Spleen (tissue), 11 donors: ENCODE measurements around the gene AFF1. TPM values are rescaled to one million over a fixed set of nuclear protein-coding genes. Genes with fewer than 3 reads are reported as not detected.

ENCODE experiments used
- DNase-seq: peaks from one replicate; pipeline ENCODE4 v3.0.0-alpha.2; 2020
- H3K27ac ChIP-seq, 8 donors: fragments of 200-600 bp; sonication (generic) in 7 of 8; 1 replicate in 4 of 8; 2 replicates in 4 of 8; pipeline versions ENCODE4 v1.5.0 to v1.8.0; 2016 to 2021; ENCODE audit warnings: inconsistent platforms in 4 of 8, mild to moderate bottlenecking in 4 of 8, moderate library complexity in 1 of 8
- H3K27me3 ChIP-seq, 7 donors: fragments of 200-600 bp; sonication (generic) in 6 of 7; replicated peaks in 1 of 7; 1 replicate in 4 of 7; 2 replicates in 3 of 7; pipeline versions ENCODE4 v1.5.0 to v1.8.0; 2016 to 2021; ENCODE audit warnings: inconsistent platforms in 3 of 7, mild to moderate bottlenecking in 1 of 7
- H3K36me3 ChIP-seq, 6 donors: fragments of 200-600 bp; sonication (generic) in 5 of 6; 1 replicate in 4 of 6; 2 replicates in 2 of 6; pipeline versions ENCODE4 v1.5.0 to v1.8.0; 2016 to 2021; ENCODE audit warnings: inconsistent platforms in 2 of 6
- H3K4me1 ChIP-seq, 6 donors: fragments of 200-600 bp; sonication (generic) in 5 of 6; 1 replicate in 3 of 6; 2 replicates in 3 of 6; pipeline versions ENCODE4 v1.5.0 to v1.8.0; 2016 to 2021; ENCODE audit warnings: inconsistent platforms in 3 of 6
- H3K4me3 ChIP-seq, 8 donors: fragments of 200-600 bp; sonication (generic) in 7 of 8; 1 replicate in 4 of 8; 2 replicates in 4 of 8; pipeline versions ENCODE4 v1.5.0 to v1.8.0; 2016 to 2021; ENCODE audit warnings: inconsistent platforms in 4 of 8, mild to moderate bottlenecking in 4 of 8, moderate library complexity in 2 of 8
- H3K9me3 ChIP-seq, 8 donors: fragments of 200-600 bp; sonication (generic) in 7 of 8; 1 replicate in 4 of 8; 2 replicates in 4 of 8; pipeline versions ENCODE4 v1.5.0 to v1.8.0; 2016 to 2021; ENCODE audit warnings: inconsistent platforms in 4 of 8
- CTCF ChIP-seq, 11 experiments: fragments of 200-600 bp in 7 of 11; fragments of 450-650 bp in 4 of 11; sonication (generic) in 4 of 11; IDR thresholded peaks in 8 of 11; conservative IDR thresholded peaks in 3 of 11; 1 replicate in 7 of 11; 2 replicates in 4 of 11; pipeline versions ENCODE4 v1.4.0 to v1.8.0; 2016 to 2021; ENCODE audit warnings: antibody characterized with exemption in 11 of 11, inconsistent platforms in 4 of 11, mild to moderate bottlenecking in 1 of 11
- POLR2A ChIP-seq, 3 donors: fragments of 450-650 bp; IDR thresholded peaks; one replicate each; pipeline ENCODE4 v1.5.1; 2017; ENCODE audit warnings: antibody characterized with exemption in 3 of 3, mild to moderate bottlenecking in 1 of 3
- POLR2AphosphoS5 ChIP-seq, 3 donors: sonication (generic); formaldehyde crosslinking; IDR thresholded peaks; one replicate each; pipeline ENCODE4 v1.5.1; 2017; ENCODE audit warnings: antibody characterized with exemption in 3 of 3
- WGBS, 5 donors: extraction: QIAGEN DNeasy Blood & Tissue Kit in 3 of 5; methylation state at CpG; one replicate each; pipeline versions ENCODE4 v1.1.5 to v1.1.7; 2013 to 2018; 5-methylcytosine and 5-hydroxymethylcytosine counted together
- intact Hi-C: fragments of 100-400 bp; cut with DNase I; formaldehyde crosslinking; loops from one replicate; pipeline ENCODE4 v1.15.0; 2023; ENCODE audit warnings: low total_unique reads
- polyA plus RNA-seq, 3 donors: library from polyadenylated mRNA; stranded (reverse); fragments of 200-250 nt; gene quantifications; one replicate each; pipeline ENCODE4 v1.2.1, GENCODE V29; 2013
- total RNA-seq, 7 donors: library from RNA; depleted of rRNA in 3 of 7; stranded (reverse); fragments of >200 nt in 3 of 7; fragmentation: NEBNext Ultra II Directional in 4 of 7; extraction: Animal tissue kit (Norgen Biotek cat#: 25700) in 4 of 7; gene quantifications; one replicate each; pipeline versions ENCODE4 v1.1.0 to v1.2.1, GENCODE V29; 2016 to 2021
- donor health status: healthy with polysubstance abuse.
- donor health status: DM: no; HTN: no; CAD: no; lungs with moderate emphysema.
- donor health status: DM: no; HTN: no; CAD: no.
- donor health status: Bipolar disorder and iron deficiency.
- donor health status: healthy.
- donor health status: DM: no; HTN: no; CAD: no.
- donor health status: DM: yes; HTN: yes; CAD: no.

Gene AFF1
- total and polyA plus RNA-seq, 10 donors, result 4.4 to 119 (median 80.8) TPM

GRCh38 chr4:87053802-87054767, 119.3 kb downstream of the AFF1 start:
- WGBS, 5 donors, result 39 to 66% (median 58%) methylated on average over 10 of the region's 10 CpGs
- DNase-seq, result no peak
- Histone ChIP-seq H3K27ac (peak overlapping the region in 6 of 8 donors; percentile 16 to 69 (median 42)), H3K4me3 (no peak overlapping the region), H3K9me3 (no peaks in the 10 kb centered on the region), H3K36me3 (peaks cover 0 to 25% (median 2%) of the 10 kb centered on the region in 6 donors), H3K27me3 (no peaks in the 10 kb centered on the region), H3K4me1 (peaks cover 18 to 99% (median 66%) of the 10 kb centered on the region in 6 donors)
- intact Hi-C loops, result no loop called here
- no peak for TF ChIP-seq CTCF (IDR thresholded peaks at IDR 0.05 in 8 of 11, conservative IDR thresholded peaks at IDR 0.05 in 3 of 11)
- TF ChIP-seq POLR2A (IDR thresholded peaks at IDR 0.05), result no peak
- TF ChIP-seq POLR2AphosphoS5 (IDR thresholded peaks at IDR 0.05), result no peak

GRCh38 chr4:87054900-87055299, 120.1 kb downstream of the AFF1 start:
- DNase-seq, result no peak
- no peaks in the 10 kb centered on the region for H3K9me3 ChIP-seq
- 53 to 71% (median 62%) methylated on average over 3 of the region's 3 CpGs for WGBS, 5 donors
- H3K4me1 ChIP-seq, result peaks cover 18 to 98% (median 59%) of the 10 kb centered on the region in 6 donors
- H3K27me3 ChIP-seq, result no peaks in the 10 kb centered on the region
- H3K4me3 ChIP-seq, result no peak overlapping the region
- peaks cover 0 to 24% (median 2%) of the 10 kb centered on the region in 6 donors for H3K36me3 ChIP-seq
- peak overlapping the region in 7 of 8 donors; percentile 9 to 69 (median 43) for H3K27ac ChIP-seq
- intact Hi-C loops, result no loop called here
- TF ChIP-seq POLR2A (IDR thresholded peaks at IDR 0.05), result no peak
- no peak for TF ChIP-seq CTCF (IDR thresholded peaks at IDR 0.05 in 8 of 11, conservative IDR thresholded peaks at IDR 0.05 in 3 of 11)
- TF ChIP-seq POLR2AphosphoS5 (IDR thresholded peaks at IDR 0.05), result no peak

- intact Hi-C loops, result no loop called here
- WGBS, 5 donors, result 44 to 68% (median 64%) methylated on average over 2 of the region's 2 CpGs
Measured at GRCh38 chr4:87055311-87055710, 120.5 kb downstream of the AFF1 start.

More at GRCh38 chr4:87055311-87055710, 120.5 kb downstream of the AFF1 start:
- Histone ChIP-seq H3K9me3 (no peaks in the 10 kb centered on the region), H3K27me3 (no peaks in the 10 kb centered on the region), H3K4me1 (peaks cover 18 to 98% (median 57%) of the 10 kb centered on the region in 6 donors), H3K27ac (peak overlapping the region in 7 of 8 donors; percentile 7 to 69 (median 43)), H3K36me3 (peaks cover 0 to 25% (median 2%) of the 10 kb centered on the region in 6 donors), H3K4me3 (no peak overlapping the region)
- no peak for DNase-seq
- no peak for TF ChIP-seq POLR2AphosphoS5 (IDR thresholded peaks at IDR 0.05)
- TF ChIP-seq POLR2A (IDR thresholded peaks at IDR 0.05), result no peak
- no peak for TF ChIP-seq CTCF (IDR thresholded peaks at IDR 0.05 in 8 of 11, conservative IDR thresholded peaks at IDR 0.05 in 3 of 11)
